ENCODE results near the gene TNS3.

TNS3 gene

GRCh38 chr7:47236480-47237129, 345.3 kb downstream of the TNS3 start:
- no peak for DNase-seq (ENCODE audit: low read depth in 1 of 2, low spot score in 1 of 2)

- no peak for DNase-seq (ENCODE audit: low read depth in 1 of 2, low spot score in 1 of 2)
Observed at GRCh38 chr7:47233996-47234395, 347.9 kb downstream of the TNS3 start.

GRCh38 chr7:47232751-47233412, 349.0 kb downstream of the TNS3 start:
- DNase-seq (ENCODE audit: low read depth in 1 of 2, low spot score in 1 of 2), result no peak

GRCh38 chr7:47231627-47232026, 350.3 kb downstream of the TNS3 start:
- no peak for DNase-seq (ENCODE audit: low read depth in 1 of 2, low spot score in 1 of 2)

- no peak for DNase-seq (ENCODE audit: low read depth in 1 of 2, low spot score in 1 of 2)
Observed at GRCh38 chr7:47231032-47231431, 350.9 kb downstream of the TNS3 start.

GRCh38 chr7:47228386-47229014, 353.4 kb downstream of the TNS3 start:
- DNase-seq (ENCODE audit: low read depth in 1 of 2, low spot score in 1 of 2), result no peak

GRCh38 chr7:47227762-47228177, 354.1 kb downstream of the TNS3 start:
- no peak for DNase-seq (ENCODE audit: low read depth in 1 of 2, low spot score in 1 of 2)

GRCh38 chr7:47226696-47227095, 355.2 kb downstream of the TNS3 start:
- no peak for DNase-seq (ENCODE audit: low read depth in 1 of 2, low spot score in 1 of 2)

GRCh38 chr7:47225387-47226131, 356.4 kb downstream of the TNS3 start:
- DNase-seq (ENCODE audit: low read depth in 1 of 2, low spot score in 1 of 2), result no peak
